ENCODE results near the gene GRM7.

The GRM7 gene

DNA sequence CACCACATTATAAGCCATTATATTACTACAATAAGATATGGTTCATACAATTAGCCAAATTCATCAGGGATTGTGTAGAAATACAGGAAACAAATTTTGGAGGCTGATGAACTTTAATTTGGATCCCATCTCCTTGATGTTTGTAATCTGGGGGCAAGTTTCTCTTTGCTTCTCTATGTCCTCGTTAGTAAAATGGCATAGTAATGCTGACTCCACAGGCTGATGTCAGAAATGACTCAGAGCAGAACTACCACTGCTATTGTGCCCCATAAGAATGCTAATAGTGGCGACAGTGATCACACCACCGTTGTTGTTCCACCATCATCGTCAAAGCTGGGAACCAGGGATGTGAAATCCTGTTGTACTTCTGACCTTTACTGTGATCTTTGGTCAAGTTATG lies 918.4 kb downstream of the GRM7 start:
- Histone ChIP-seq H2AFZ (ENCODE audit: low read length) (no peak overlapping the region), H3K27ac (ENCODE audit: low read length) (no peak overlapping the region), H4K20me1 (ENCODE audit: insufficient read depth, low read length) (no peaks in the 10 kb centered on the region), H3K9ac (ENCODE audit: low read length) (no peak overlapping the region), H3K9me2 (replicated peaks; ENCODE audit: insufficient read depth, low read length) (no peaks in the 10 kb centered on the region), H3K4me2 (ENCODE audit: low read depth, low read length) (no peak overlapping the region), H3K27me3 (replicated peaks; ENCODE audit: insufficient read depth, low read length) (no peaks in the 10 kb centered on the region), H3K36me3 (replicated peaks; ENCODE audit: insufficient read depth, low read length) (no peaks in the 10 kb centered on the region), H3K9me3 (replicated peaks; ENCODE audit: insufficient read depth, low read length) (no peaks in the 10 kb centered on the region), H3K79me2 (ENCODE audit: low read length) (no peaks in the 10 kb centered on the region), H3K4me1 (ENCODE audit: low read length) (no peaks in the 10 kb centered on the region), H3K4me3 (ENCODE audit: low read length) (no peak overlapping the region), H3F3A (ENCODE audit: insufficient read depth, low read length) (no peaks in the 10 kb centered on the region)
- no peak for DNase-seq
- TF ChIP-seq EZH2phosphoT487 (IDR thresholded peaks at IDR 0.05; ENCODE audit: low read length) (no peak), EZH2 (optimal IDR thresholded peaks at IDR 0.05; ENCODE audit: low read depth, low read length) (no peak)
- TF ChIP-seq, protein P1, sequence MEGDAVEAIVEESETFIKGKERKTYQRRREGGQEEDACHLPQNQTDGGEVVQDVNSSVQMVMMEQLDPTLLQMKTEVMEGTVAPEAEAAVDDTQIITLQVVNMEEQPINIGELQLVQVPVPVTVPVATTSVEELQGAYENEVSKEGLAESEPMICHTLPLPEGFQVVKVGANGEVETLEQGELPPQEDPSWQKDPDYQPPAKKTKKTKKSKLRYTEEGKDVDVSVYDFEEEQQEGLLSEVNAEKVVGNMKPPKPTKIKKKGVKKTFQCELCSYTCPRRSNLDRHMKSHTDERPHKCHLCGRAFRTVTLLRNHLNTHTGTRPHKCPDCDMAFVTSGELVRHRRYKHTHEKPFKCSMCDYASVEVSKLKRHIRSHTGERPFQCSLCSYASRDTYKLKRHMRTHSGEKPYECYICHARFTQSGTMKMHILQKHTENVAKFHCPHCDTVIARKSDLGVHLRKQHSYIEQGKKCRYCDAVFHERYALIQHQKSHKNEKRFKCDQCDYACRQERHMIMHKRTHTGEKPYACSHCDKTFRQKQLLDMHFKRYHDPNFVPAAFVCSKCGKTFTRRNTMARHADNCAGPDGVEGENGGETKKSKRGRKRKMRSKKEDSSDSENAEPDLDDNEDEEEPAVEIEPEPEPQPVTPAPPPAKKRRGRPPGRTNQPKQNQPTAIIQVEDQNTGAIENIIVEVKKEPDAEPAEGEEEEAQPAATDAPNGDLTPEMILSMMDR (IDR thresholded peaks at IDR 0.05; ENCODE audit: low read length), result no peak

DNA sequence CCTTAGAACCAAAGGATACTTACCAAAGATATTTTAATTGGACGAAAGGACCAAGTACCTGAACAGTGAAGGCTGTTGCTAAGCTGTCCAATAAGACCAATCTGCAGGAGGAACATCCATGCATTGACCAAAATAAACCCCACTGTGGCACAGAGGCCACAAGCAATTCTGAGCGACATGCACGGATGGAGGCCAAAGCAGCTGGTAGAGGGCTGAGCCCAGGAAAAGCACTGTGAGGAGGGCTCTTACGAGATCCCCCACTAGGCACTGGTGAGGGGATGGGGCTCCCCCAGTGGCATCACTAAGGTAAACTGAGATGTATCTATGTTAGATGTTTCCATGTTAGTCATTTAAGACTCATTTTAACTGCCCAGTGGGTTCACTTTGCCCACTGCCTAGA lies 920.5 kb downstream of the GRM7 start:
- no peaks in the 10 kb centered on the region for H3K27me3 ChIP-seq (replicated peaks; ENCODE audit: insufficient read depth, low read length)
- no peaks in the 10 kb centered on the region for H3K36me3 ChIP-seq (replicated peaks; ENCODE audit: insufficient read depth, low read length)
- H2AFZ ChIP-seq (ENCODE audit: low read length), result no peak overlapping the region
- H3F3A ChIP-seq (ENCODE audit: insufficient read depth, low read length), result no peaks in the 10 kb centered on the region
- DNase-seq, result no peak
- TF ChIP-seq EZH2 (optimal IDR thresholded peaks at IDR 0.05; ENCODE audit: low read depth, low read length) (no peak), EZH2phosphoT487 (IDR thresholded peaks at IDR 0.05; ENCODE audit: low read length) (no peak)
- TF ChIP-seq, protein P1 (IDR thresholded peaks at IDR 0.05; ENCODE audit: low read length), result no peak
- H3K9me3 ChIP-seq (replicated peaks; ENCODE audit: insufficient read depth, low read length), result no peaks in the 10 kb centered on the region
- H3K79me2 ChIP-seq (ENCODE audit: low read length), result no peaks in the 10 kb centered on the region
- H3K27ac ChIP-seq (ENCODE audit: low read length), result no peak overlapping the region
- H3K9me2 ChIP-seq (replicated peaks; ENCODE audit: insufficient read depth, low read length), result no peaks in the 10 kb centered on the region
- no peak overlapping the region for H3K9ac ChIP-seq (ENCODE audit: low read length)
- no peaks in the 10 kb centered on the region for H4K20me1 ChIP-seq (ENCODE audit: insufficient read depth, low read length)
- no peaks in the 10 kb centered on the region for H3K4me1 ChIP-seq (ENCODE audit: low read length)
- no peak overlapping the region for H3K4me2 ChIP-seq (ENCODE audit: low read depth, low read length)
- no peak overlapping the region for H3K4me3 ChIP-seq (ENCODE audit: low read length)

DNA sequence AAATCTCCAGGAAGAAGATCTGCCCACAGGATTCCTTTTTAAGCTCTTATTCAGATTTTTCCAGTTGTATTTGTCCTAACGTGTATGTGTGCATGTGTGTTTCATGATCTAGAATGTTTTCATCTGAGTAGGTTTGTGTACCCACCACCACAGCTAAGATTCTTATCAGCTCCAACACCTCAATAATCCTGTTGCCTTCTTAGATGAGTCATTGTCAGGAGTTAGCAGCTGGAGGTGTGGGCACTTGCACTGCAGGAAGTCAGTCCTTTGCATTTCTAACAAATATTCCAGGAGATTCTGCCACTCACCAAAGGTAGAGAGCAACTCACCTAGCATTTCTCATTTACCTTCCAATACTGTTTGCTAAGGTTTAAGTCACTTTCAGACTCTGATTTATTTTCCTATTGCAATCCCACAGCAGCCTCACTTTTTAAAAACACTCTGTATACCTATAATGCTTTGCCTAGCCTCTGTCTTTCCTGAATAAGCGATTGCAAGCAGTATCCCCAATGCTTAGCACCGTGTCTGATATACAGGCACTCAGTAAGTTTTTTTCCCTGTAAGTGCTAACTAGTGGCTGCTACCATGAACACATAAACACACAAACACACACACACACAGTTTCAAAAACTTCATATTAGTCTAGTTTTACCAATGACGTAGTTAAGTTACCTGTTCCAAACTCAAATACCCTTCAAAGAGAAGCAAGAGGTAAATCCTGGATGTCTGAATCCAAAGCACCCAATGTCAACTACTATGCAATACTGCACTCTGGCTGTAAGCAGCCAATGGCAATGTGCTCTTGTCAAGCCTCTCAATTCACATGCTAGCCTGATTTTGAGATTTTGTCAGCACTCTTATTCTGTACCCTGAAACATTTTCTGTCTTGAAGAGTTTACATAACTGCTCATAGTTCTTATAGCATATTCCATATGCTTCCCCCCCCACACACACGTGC lies 927.2 kb downstream of the GRM7 start:
- no peaks in the 10 kb centered on the region for H3F3A ChIP-seq (ENCODE audit: insufficient read depth, low read length)
- no peaks in the 10 kb centered on the region for H3K36me3 ChIP-seq (replicated peaks; ENCODE audit: insufficient read depth, low read length)
- no peak overlapping the region for H3K4me3 ChIP-seq (ENCODE audit: low read length)
- no peaks in the 10 kb centered on the region for H3K9me3 ChIP-seq (replicated peaks; ENCODE audit: insufficient read depth, low read length)
- no peaks in the 10 kb centered on the region for H3K9me2 ChIP-seq (replicated peaks; ENCODE audit: insufficient read depth, low read length)
- no peaks in the 10 kb centered on the region for H3K27me3 ChIP-seq (replicated peaks; ENCODE audit: insufficient read depth, low read length)
- TF ChIP-seq, protein P1 (IDR thresholded peaks at IDR 0.05; ENCODE audit: low read length), result no peak
- TF ChIP-seq EZH2phosphoT487 (IDR thresholded peaks at IDR 0.05; ENCODE audit: low read length) (no peak), EZH2 (optimal IDR thresholded peaks at IDR 0.05; ENCODE audit: low read depth, low read length) (no peak)
- H3K4me2 ChIP-seq (ENCODE audit: low read depth, low read length), result no peak overlapping the region
- no peak for DNase-seq
- no peak overlapping the region for H3K27ac ChIP-seq (ENCODE audit: low read length)
- no peaks in the 10 kb centered on the region for H3K79me2 ChIP-seq (ENCODE audit: low read length)
- H2AFZ ChIP-seq (ENCODE audit: low read length), result no peak overlapping the region
- H4K20me1 ChIP-seq (ENCODE audit: insufficient read depth, low read length), result no peaks in the 10 kb centered on the region
- H3K4me1 ChIP-seq (ENCODE audit: low read length), result no peaks in the 10 kb centered on the region
- H3K9ac ChIP-seq (ENCODE audit: low read length), result no peak overlapping the region
